CD8-positive, alpha-beta memory T cell (primary cell): ENCODE measurements around the gene PRIM2. TPM values are rescaled to one million over a fixed set of nuclear protein-coding genes. Genes with fewer than 3 reads are reported as not detected.
"Not testable (repeated sequence)": the region's sequence is repeated elsewhere in the genome, so short reads cannot be mapped to it uniquely, and the experiment has no call there.

Source experiments
- CTCF ChIA-PET: fragments of 350-600 bp; sonication (Branson Sonifier 250); formaldehyde crosslinking; loops from one replicate; lab custom pipeline; 2021; ENCODE audit warnings: antibody characterized with exemption; lab: Charles Lee
- POLR2A ChIA-PET: fragments of 350-600 bp; sonication (Branson Sonifier 250); formaldehyde crosslinking; loops from one replicate; lab custom pipeline; 2021; ENCODE audit warnings: antibody characterized with exemption; lab: Charles Lee
- DNase-seq, 5 donors: peaks; one replicate each; pipeline versions ENCODE4 v3.0.0 to v3.0.0-alpha.2; 2020 to 2022; ENCODE audit warnings: mixed read lengths in 1 of 5
- H3K27ac ChIP-seq: one replicate; pipeline ENCODE4 v1.7.0; 2013; ENCODE audit warnings: low read depth, mild to moderate bottlenecking, low read length, moderate library complexity
- H3K27me3 ChIP-seq: 2 replicates; pipeline ENCODE4 v1.7.0; 2013; ENCODE audit warnings: low read length, mild to moderate bottlenecking; ENCODE audit not compliant: insufficient read depth, poor library complexity, severe bottlenecking
- H3K36me3 ChIP-seq: 2 replicates; pipeline ENCODE4 v1.7.0; 2013; ENCODE audit warnings: mild to moderate bottlenecking, low read length, moderate library complexity; ENCODE audit not compliant: insufficient read depth
- H3K4me1 ChIP-seq: 2 replicates; pipeline ENCODE4 v1.7.0; 2013; ENCODE audit warnings: mild to moderate bottlenecking, low read length, moderate library complexity; ENCODE audit not compliant: insufficient read depth
- H3K4me3 ChIP-seq: 2 replicates; pipeline ENCODE4 v1.7.0; 2013; ENCODE audit warnings: mild to moderate bottlenecking, low read length
- H3K9me3 ChIP-seq: 2 replicates; pipeline ENCODE4 v1.7.0; 2013; ENCODE audit warnings: mild to moderate bottlenecking, low read length
- H3K27ac Mint-ChIP-seq, 8 donors: one replicate each; pipeline ENCODE4 v1.8.0; 2020 to 2021; ENCODE audit warnings: mixed read lengths in 8 of 8, mild to moderate bottlenecking in 6 of 8, inconsistent platforms in 3 of 8, moderate library complexity in 3 of 8
- H3K27me3 Mint-ChIP-seq, 2 donors: one replicate each; pipeline ENCODE4 v1.8.0; 2020 to 2021; ENCODE audit warnings: mixed read lengths in 2 of 2, mild to moderate bottlenecking in 1 of 2, moderate library complexity in 1 of 2
- H3K36me3 Mint-ChIP-seq, 3 donors: one replicate each; pipeline ENCODE4 v1.8.0; 2020 to 2021; ENCODE audit warnings: mixed read lengths in 3 of 3, inconsistent platforms in 1 of 3, mild to moderate bottlenecking in 1 of 3
- H3K4me1 Mint-ChIP-seq, 3 donors: one replicate each; pipeline ENCODE4 v1.8.0; 2020 to 2021; ENCODE audit warnings: mixed read lengths in 3 of 3, inconsistent platforms in 1 of 3, mild to moderate bottlenecking in 1 of 3
- H3K4me3 Mint-ChIP-seq, 7 donors: one replicate each; pipeline ENCODE4 v1.8.0; 2020 to 2021; ENCODE audit warnings: mixed read lengths in 7 of 7, mild to moderate bottlenecking in 6 of 7, moderate library complexity in 4 of 7, inconsistent platforms in 2 of 7
- H3K9me3 Mint-ChIP-seq, 5 donors: one replicate each; pipeline ENCODE4 v1.8.0; 2020 to 2022; ENCODE audit warnings: mixed read lengths in 5 of 5, mild to moderate bottlenecking in 3 of 5, moderate library complexity in 2 of 5, inconsistent platforms in 1 of 5
- polyA plus RNA-seq: library from polyadenylated mRNA; unstranded; fragments of 300-500 nt; fragmentation: Illumina TruSeq; gene quantifications from one replicate; pipeline ENCODE4 v1.2.3, GENCODE V29; 2021
- total RNA-seq, 2 experiments: library from RNA; stranded (reverse); gene quantifications; one replicate each; pipeline ENCODE4 v1.2.3, GENCODE V29; 2021

PRIM2 gene
- total RNA-seq, result 10 to 100 TPM; 34.8 to 35.2 TPM
- polyA plus RNA-seq, result 7.0 TPM

- H3K27me3 Mint-ChIP-seq, result peaks cover 2 to 6% of the 10 kb centered on the region in 2 donors
- H3K4me3 Mint-ChIP-seq, result peak within 1 kb of the TSS; percentile 91 to 99 (median 98)
- ChIA-PET CTCF (interaction anchor here (0.8 to 4.7 kb wide), 19 partner anchors 8 to 429 kb away, joined by 3 to 101 read pairs (median 4); no protein-coding TSS in a partner anchor), POLR2A (interaction anchor here (0.6 to 1.2 kb wide), 2 partner anchors 271 to 413 kb away, joined by 3 read pairs; partner anchors contain the start of gene KIAA1586)
- Histone ChIP-seq H3K36me3 (peaks cover 4% of the 10 kb centered on the region), H3K27me3 (no peaks in the 10 kb centered on the region), H3K4me3 (peak within 1 kb of the TSS; percentile 98), H3K9me3 (no peaks in the 10 kb centered on the region), H3K27ac (peak within 1 kb of the TSS; percentile 74), H3K4me1 (peaks cover 11% of the 10 kb centered on the region)
- peak within 1 kb of the TSS; percentile 75 to 98 (median 96) for H3K27ac Mint-ChIP-seq
- H3K9me3 Mint-ChIP-seq, result no peaks in the 10 kb centered on the region
- peaks cover 0 to 41% (median 16%) of the 10 kb centered on the region in 3 donors for H3K36me3 Mint-ChIP-seq
- peak; percentile 70 to 87 (median 80) for DNase-seq
- peaks cover 36 to 46% (median 37%) of the 10 kb centered on the region in 3 donors for H3K4me1 Mint-ChIP-seq
Observed at GRCh38 chr6:57317060-57317943, at the start of gene PRIM2. PRIM2 (plus strand) TSS chr6:57317630; CDS start chr6:57318446, 816 bp downstream.

DNA sequence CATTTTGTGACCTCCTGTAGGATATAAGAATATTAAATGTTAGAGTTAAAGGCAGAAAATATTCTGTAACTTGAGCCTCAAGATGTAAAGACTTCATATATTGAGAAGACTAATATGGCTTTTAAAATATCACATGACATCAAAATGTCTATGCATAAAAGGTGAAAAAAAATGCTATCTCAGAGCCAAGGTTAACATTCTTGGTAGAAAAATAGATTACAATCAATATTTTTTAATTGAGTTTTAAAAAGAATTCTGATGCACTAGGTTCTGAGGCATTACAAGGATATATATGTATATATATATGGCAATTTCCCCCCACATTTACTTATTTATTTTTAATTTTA, 49.2 kb upstream of the PRIM2 start:
- no peaks in the 10 kb centered on the region for H3K4me1 Mint-ChIP-seq
- H3K27me3 ChIP-seq, result no peaks in the 10 kb centered on the region
- ChIA-PET POLR2A (no interaction called here), CTCF (interaction anchor here (1.0 to 2.7 kb wide), 2 partner anchors 23 to 48 kb away, joined by 3 to 17 read pairs; partner anchors contain the start of gene PRIM2)
- no peaks in the 10 kb centered on the region for H3K9me3 Mint-ChIP-seq
- no peaks in the 10 kb centered on the region for H3K4me1 ChIP-seq
- H3K4me3 Mint-ChIP-seq, result no peak overlapping the region
- H3K27ac Mint-ChIP-seq, result no peak overlapping the region
- H3K36me3 ChIP-seq, result no peaks in the 10 kb centered on the region
- H3K9me3 ChIP-seq, result no peaks in the 10 kb centered on the region
- H3K27ac ChIP-seq, result no peak overlapping the region
- peaks cover 7 to 14% of the 10 kb centered on the region in 2 donors for H3K27me3 Mint-ChIP-seq
- H3K36me3 Mint-ChIP-seq, result no peaks in the 10 kb centered on the region
- no peak overlapping the region for H3K4me3 ChIP-seq
- no peak for DNase-seq

GRCh38 chr6:57274113-57274824, 43.2 kb upstream of the PRIM2 start:
- H3K4me1 Mint-ChIP-seq, H3K4me1 ChIP-seq, CTCF ChIA-PET, POLR2A ChIA-PET, DNase-seq, H3K36me3 ChIP-seq, H3K9me3 Mint-ChIP-seq, H3K27ac ChIP-seq, H3K9me3 ChIP-seq, H3K36me3 Mint-ChIP-seq, H3K27ac Mint-ChIP-seq, H3K4me3 Mint-ChIP-seq, H3K4me3 ChIP-seq, H3K27me3 ChIP-seq: not testable (repeated sequence)
- peaks cover 21 to 38% of the 10 kb centered on the region in 2 donors for H3K27me3 Mint-ChIP-seq

DNA sequence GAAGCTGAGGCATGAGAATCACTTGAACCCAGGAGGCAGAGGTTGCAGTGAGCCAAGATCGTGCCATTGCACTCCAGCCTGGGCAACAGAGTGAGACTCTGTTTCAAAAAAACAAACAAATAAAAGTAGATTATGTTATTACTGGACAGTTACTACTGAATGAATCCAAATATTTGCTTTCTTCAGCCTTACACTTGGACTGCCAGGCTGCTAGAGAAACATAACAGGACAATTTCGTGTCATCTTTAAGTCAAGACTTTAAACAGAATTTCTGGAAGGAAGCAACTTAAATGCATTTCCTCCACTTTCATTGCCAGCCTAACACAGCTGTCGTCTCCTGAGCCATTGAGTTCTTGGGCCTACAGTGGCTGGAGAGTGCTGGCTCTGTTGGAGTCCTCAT, 42.0 kb upstream of the PRIM2 start:
- H3K27me3 Mint-ChIP-seq, result peaks cover 21 to 45% of the 10 kb centered on the region in 2 donors
- no peaks in the 10 kb centered on the region for H3K4me1 Mint-ChIP-seq
- H3K4me3 Mint-ChIP-seq, result no peak overlapping the region
- Histone ChIP-seq H3K4me1 (no peaks in the 10 kb centered on the region), H3K27me3 (no peaks in the 10 kb centered on the region), H3K4me3 (no peak overlapping the region), H3K27ac (no peak overlapping the region), H3K36me3 (no peaks in the 10 kb centered on the region), H3K9me3 (no peaks in the 10 kb centered on the region)
- no peak overlapping the region for H3K27ac Mint-ChIP-seq
- ChIA-PET POLR2A (no interaction called here), CTCF (no interaction called here)
- no peaks in the 10 kb centered on the region for H3K36me3 Mint-ChIP-seq
- no peak for DNase-seq
- no peaks in the 10 kb centered on the region for H3K9me3 Mint-ChIP-seq

DNA sequence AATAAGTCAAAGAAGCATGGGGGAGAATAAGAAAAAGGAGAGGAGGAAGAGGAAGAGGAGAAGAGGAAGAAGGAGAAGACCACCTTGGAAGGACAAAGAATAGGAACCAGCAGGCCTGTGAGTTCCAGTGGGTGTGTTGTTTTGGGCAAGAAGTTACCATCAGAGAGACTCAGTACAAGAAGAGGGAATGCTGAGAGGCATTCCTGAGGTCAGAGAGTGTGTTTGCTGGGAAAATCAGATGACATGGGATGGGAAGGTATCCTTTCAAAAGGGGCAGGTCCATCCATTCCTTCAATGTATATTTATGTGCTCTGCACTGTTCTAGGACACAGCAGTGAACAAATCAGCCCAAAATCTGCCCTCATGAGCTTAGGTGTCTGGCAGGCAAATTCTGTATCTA, 40.5 kb upstream of the PRIM2 start:
- no peak for DNase-seq
- ChIA-PET POLR2A (no interaction called here), CTCF (interaction anchor here (1.1 kb wide), 1 partner anchor 31 kb away, joined by 3 read pairs; no protein-coding TSS in a partner anchor)
- Mint-ChIP-seq H3K27ac (no peak overlapping the region), H3K4me3 (no peak overlapping the region), H3K27me3 (peaks cover 18 to 42% of the 10 kb centered on the region in 2 donors), H3K4me1 (no peaks in the 10 kb centered on the region), H3K9me3 (no peaks in the 10 kb centered on the region), H3K36me3 (no peaks in the 10 kb centered on the region)
- H3K4me3 ChIP-seq, result no peak overlapping the region
- no peaks in the 10 kb centered on the region for H3K36me3 ChIP-seq
- H3K4me1 ChIP-seq, result no peaks in the 10 kb centered on the region
- H3K27ac ChIP-seq, result no peak overlapping the region
- H3K9me3 ChIP-seq, result no peaks in the 10 kb centered on the region
- H3K27me3 ChIP-seq, result no peaks in the 10 kb centered on the region

GRCh38 chr6:57278570-57278969, 38.9 kb upstream of the PRIM2 start:
- ChIA-PET POLR2A (no interaction called here), CTCF (interaction anchor here (2.6 kb wide), 1 partner anchor 12 kb away, joined by 8 read pairs; no protein-coding TSS in a partner anchor)
- Histone ChIP-seq H3K4me3 (no peak overlapping the region), H3K36me3 (no peaks in the 10 kb centered on the region), H3K27me3 (no peaks in the 10 kb centered on the region), H3K9me3 (no peaks in the 10 kb centered on the region), H3K27ac (no peak overlapping the region), H3K4me1 (no peaks in the 10 kb centered on the region)
- Mint-ChIP-seq H3K4me3 (no peak overlapping the region), H3K27ac (no peak overlapping the region), H3K9me3 (no peaks in the 10 kb centered on the region), H3K27me3 (peaks cover 14 to 31% of the 10 kb centered on the region in 2 donors), H3K4me1 (no peaks in the 10 kb centered on the region), H3K36me3 (no peaks in the 10 kb centered on the region)
- no peak for DNase-seq

DNA sequence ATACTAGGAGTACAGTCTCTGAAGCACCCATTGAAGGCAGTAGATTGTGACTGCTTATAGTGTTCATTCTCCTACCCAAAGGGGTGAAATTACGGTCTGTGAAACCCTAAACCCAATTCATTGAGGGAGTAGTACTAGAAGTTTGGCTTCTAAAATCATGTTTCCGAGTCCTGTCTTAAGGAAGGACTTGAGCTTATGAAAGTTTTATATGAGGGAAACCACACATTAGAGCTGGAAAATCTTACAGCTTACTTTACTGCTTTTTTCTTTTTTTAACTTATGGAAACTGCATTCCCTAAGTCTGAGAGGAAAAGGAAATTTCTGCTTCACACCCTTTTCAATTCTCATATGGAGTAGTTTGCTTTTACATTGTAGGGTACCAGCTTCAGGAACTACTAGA, 38.4 kb upstream of the PRIM2 start:
- Mint-ChIP-seq H3K4me1 (no peaks in the 10 kb centered on the region), H3K27me3 (peaks cover 14 to 35% of the 10 kb centered on the region in 2 donors), H3K9me3 (no peaks in the 10 kb centered on the region), H3K4me3 (no peak overlapping the region), H3K36me3 (no peaks in the 10 kb centered on the region), H3K27ac (no peak overlapping the region)
- Histone ChIP-seq H3K4me1 (no peaks in the 10 kb centered on the region), H3K27me3 (no peaks in the 10 kb centered on the region), H3K4me3 (no peak overlapping the region), H3K27ac (no peak overlapping the region), H3K36me3 (no peaks in the 10 kb centered on the region), H3K9me3 (no peaks in the 10 kb centered on the region)
- DNase-seq, result no peak
- ChIA-PET CTCF (interaction anchor here (2.6 kb wide), 1 partner anchor 12 kb away, joined by 8 read pairs; no protein-coding TSS in a partner anchor), POLR2A (no interaction called here)

- Histone ChIP-seq H3K36me3 (no peaks in the 10 kb centered on the region), H3K9me3 (no peaks in the 10 kb centered on the region), H3K27ac (no peak overlapping the region), H3K4me3 (no peak overlapping the region), H3K27me3 (no peaks in the 10 kb centered on the region), H3K4me1 (no peaks in the 10 kb centered on the region)
- Mint-ChIP-seq H3K4me3 (no peak overlapping the region), H3K9me3 (peaks cover 0 to 3% (median 0%) of the 10 kb centered on the region in 5 donors), H3K4me1 (no peaks in the 10 kb centered on the region), H3K36me3 (no peaks in the 10 kb centered on the region), H3K27me3 (peaks cover 18 to 52% of the 10 kb centered on the region in 2 donors), H3K27ac (no peak overlapping the region)
- DNase-seq, result no peak
- ChIA-PET POLR2A (no interaction called here), CTCF (no interaction called here)
Observed at GRCh38 chr6:57283106-57283505, 34.3 kb upstream of the PRIM2 start.
